K562 (cell line): ENCODE measurements around the gene CHL1. TPM values are rescaled to one million over a fixed set of nuclear protein-coding genes. Genes with fewer than 3 reads are reported as not detected.

Source experiments
- ATAC-seq: fragments of 200-7000 bp; cut with Tn5 transposase; 3 replicates; pipeline ENCODE4 v1.9.1; 2020; ENCODE audit warnings: moderate library complexity
- BruUV-seq: library from RNA; stranded (reverse); fragments of 400-500 nt; replicated peaks from 2 replicates; lab custom pipeline; 2021; lab: Mats Ljungman, UMichigan
- CTCF ChIA-PET: fragments of 300-600 bp; formaldehyde crosslinking; extraction: SDS; loops from one replicate; lab custom pipeline; 2021; ENCODE audit warnings: low intra/inter-chr PET ratio; lab: Yijun Ruan, JAX
- POLR2A ChIA-PET: fragments of 300-600, 350-650 bp; sonication (Branson Sonifier 250); formaldehyde crosslinking; extraction: SDS; loops from one replicate; lab custom pipeline; 2021; ENCODE audit warnings: antibody characterized with exemption, inconsistent platforms; lab: Yijun Ruan, JAX
- DNase-seq, 4 experiments: peaks; one replicate each; pipeline versions ENCODE4 v3.0.0 to v3.0.0-alpha.2; 2011 to 2018; ENCODE audit warnings: low spot score in 3 of 4, mixed read lengths in 3 of 4; ENCODE audit errors: extremely low read depth in 1 of 4
- FAIRE-seq: peaks from 2 replicates; lab custom pipeline; 2011; peaks lifted over from hg19 to GRCh38; lab: Jason Lieb, UNC
- H2AFZ ChIP-seq: 2 replicates; pipeline ENCODE4 v1.6.0; 2011; ENCODE audit warnings: low read depth, low read length, control low read depth, inconsistent platforms
- H3K27ac ChIP-seq: fragments of 200-600 bp; 3 replicates; pipeline ENCODE4 v1.8.0; 2011; ENCODE audit warnings: low read depth, mild to moderate bottlenecking, control low read depth, inconsistent platforms, low read length, moderate library complexity, mixed read lengths; ENCODE audit errors: extremely low read depth
- H3K27me3 ChIP-seq, 2 experiments: fragments of 300-600 bp in 1 of 2; 2 replicates in 1 of 2; 3 replicates in 1 of 2; pipeline versions ENCODE4 v1.6.0 to v1.8.0; 2011; ENCODE audit warnings: inconsistent platforms in 2 of 2, low read length in 2 of 2, mild to moderate bottlenecking in 1 of 2, mixed read lengths in 1 of 2, moderate library complexity in 1 of 2; ENCODE audit not compliant: control insufficient read depth in 2 of 2, insufficient read depth in 2 of 2
- H3K36me3 ChIP-seq: fragments of 300-600 bp; 3 replicates; pipeline ENCODE4 v1.8.0; 2011; ENCODE audit warnings: mild to moderate bottlenecking, low read length, inconsistent platforms; ENCODE audit not compliant: control insufficient read depth, insufficient read depth
- H3K4me1 ChIP-seq, 2 experiments: fragments of 200-600 bp in 1 of 2; replicated peaks in 1 of 2; 2 replicates in 1 of 2; 3 replicates in 1 of 2; pipeline versions ENCODE4 v1.5.1 to v1.8.0; 2011; ENCODE audit warnings: inconsistent platforms in 2 of 2, low read length in 2 of 2, mild to moderate bottlenecking in 1 of 2, mixed read lengths in 1 of 2, moderate library complexity in 1 of 2; ENCODE audit not compliant: control insufficient read depth in 2 of 2, insufficient read depth in 2 of 2
- H3K4me2 ChIP-seq: 2 replicates; pipeline ENCODE4 v1.6.1; 2011; ENCODE audit warnings: low read length, control low read depth, inconsistent platforms, mixed read lengths; ENCODE audit not compliant: insufficient read depth
- H3K4me3 ChIP-seq: fragments of 200-600 bp; sonication (generic), shearing (Covaris generic); 2 replicates; pipeline ENCODE4 v1.5.1; 2016; ENCODE audit warnings: control low read depth, inconsistent platforms
- H3K79me2 ChIP-seq: fragments of 200-600 bp; 3 replicates; pipeline ENCODE4 v1.8.0; 2011; ENCODE audit warnings: low read length, inconsistent platforms; ENCODE audit not compliant: control insufficient read depth, insufficient read depth
- H3K9ac ChIP-seq, 2 experiments: 2 replicates each; pipeline versions ENCODE4 v1.6.0 to v1.6.1; 2011; ENCODE audit warnings: low read depth in 2 of 2, low read length in 2 of 2, control low read depth in 1 of 2, inconsistent platforms in 1 of 2, mild to moderate bottlenecking in 1 of 2, mixed read lengths in 1 of 2; ENCODE audit not compliant: insufficient read depth in 1 of 2
- H3K9me1 ChIP-seq: one replicate; pipeline ENCODE4 v1.6.0; 2011; ENCODE audit warnings: inconsistent platforms, mild to moderate bottlenecking, low read length, moderate library complexity; ENCODE audit not compliant: control insufficient read depth, insufficient read depth
- H3K9me3 ChIP-seq: replicated peaks from 2 replicates; pipeline ENCODE4 v1.5.1; 2011; ENCODE audit warnings: low read depth, low read length, inconsistent platforms; ENCODE audit not compliant: control insufficient read depth, insufficient read depth
- H4K20me1 ChIP-seq: replicated peaks from 2 replicates; pipeline ENCODE4 v1.6.1; 2011; ENCODE audit warnings: low read length, inconsistent platforms, mixed read lengths; ENCODE audit not compliant: control insufficient read depth, insufficient read depth
- BDP1 ChIP-seq: IDR thresholded peaks from 3 replicates; pipeline ENCODE4 v1.6.1; 2011; ENCODE audit not compliant: insufficient read length, insufficient read depth
- CAMTA2 ChIP-seq: fragments of 250-450 bp; sonication (Bioruptor Pico); conservative IDR thresholded peaks from 2 replicates; pipeline ENCODE4 v1.5.1; 2022
- HSF4 ChIP-seq: fragments of 250-450 bp; sonication (Bioruptor Pico); IDR thresholded peaks from 2 replicates; pipeline ENCODE4 v2.1.2; 2022; ENCODE audit warnings: mild to moderate bottlenecking, moderate library complexity, borderline replicate concordance
- ZFPM2 ChIP-seq: fragments of 250-450 bp; sonication (Bioruptor Pico); IDR thresholded peaks from 2 replicates; pipeline ENCODE4 v1.5.1; 2022; ENCODE audit warnings: mild to moderate bottlenecking
- ZFX ChIP-seq: sonication (generic); formaldehyde crosslinking; IDR thresholded peaks from 2 replicates; pipeline ENCODE4 v1.8.0; 2022; ENCODE audit warnings: mild to moderate bottlenecking, missing genetic modification reagents, moderate library complexity
- ZNF121 ChIP-seq: sonication (generic); formaldehyde crosslinking; conservative IDR thresholded peaks from 2 replicates; pipeline ENCODE4 v1.8.0; 2022; ENCODE audit warnings: missing genetic modification reagents
- ZNF124 ChIP-seq: sonication (generic); formaldehyde crosslinking; IDR thresholded peaks from 2 replicates; pipeline ENCODE4 v1.8.1; 2022; ENCODE audit warnings: missing genetic modification reagents
- ZNF175 ChIP-seq: fragments of 200-800 bp; sonication (Bioruptor generic); IDR thresholded peaks from 2 replicates; pipeline ENCODE4 v1.6.1; 2016; ENCODE audit warnings: low read depth, mild to moderate bottlenecking, missing genetic modification characterization, missing compliant biosample characterization
- ZNF253 ChIP-seq: fragments of 250-450 bp; sonication (Bioruptor Pico); conservative IDR thresholded peaks from 2 replicates; pipeline ENCODE4 v1.6.1; 2021; ENCODE audit warnings: mild to moderate bottlenecking
- WGBS: fragments of 100-300 bp; shearing (Covaris generic); methylation state at CpG from one replicate; pipeline ENCODE4 v1.1.6; 2016; ENCODE audit warnings: low coverage, mixed read lengths; ENCODE audit not compliant: insufficient coverage; ENCODE audit errors: missing lambda C conversion rate; 5-methylcytosine and 5-hydroxymethylcytosine counted together
- in situ Hi-C: fragments of 300-500 bp; cut with MboI; formaldehyde crosslinking; loops from 4 replicates; pipeline ENCODE4 v1.15.0; 2018; ENCODE audit warnings: inconsistent platforms, mixed read lengths
- intact Hi-C: fragments of 100-400 bp; cut with micrococcal nuclease; formaldehyde crosslinking; loops from 2 replicates; pipeline ENCODE4 v1.14.2; 2022
- polyA plus RNA-seq, 8 experiments: library from polyadenylated mRNA; depleted of rRNA in 4 of 8; stranded (reverse) in 5 of 8; unstranded in 3 of 8; fragments of >200 nt; fragmentation: Nextera tagmentation in 2 of 8; fragmentation: Illumina TruSeq in 1 of 8; extraction: Ambion mirVana in 2 of 8; extraction: Trizol in 1 of 8; gene quantifications; 2 replicates each; pipeline versions ENCODE4 v1.2.1 to v1.2.3, GENCODE V29; 2011 to 2014; ENCODE audit warnings: inconsistent platforms in 1 of 8, missing spikeins in 1 of 8
- total RNA-seq, 7 experiments: library from RNA; depleted of rRNA in 6 of 7; stranded (reverse); fragments of >200 nt in 6 of 7; fragmentation: Illumina TruSeq in 2 of 7; extraction: Trizol in 2 of 7; gene quantifications; 2 replicates each; pipeline versions ENCODE4 v1.2.1 to v1.2.3, GENCODE V29; 2011 to 2021; ENCODE audit warnings: low replicate concordance in 1 of 7

The CHL1 gene
- total and polyA plus RNA-seq, 9 of the 15 experiments (the other 6 are each of a cell fraction or from before 2014, with no cell fraction given), result 0.02 TPM; not detected in 8

DNA sequence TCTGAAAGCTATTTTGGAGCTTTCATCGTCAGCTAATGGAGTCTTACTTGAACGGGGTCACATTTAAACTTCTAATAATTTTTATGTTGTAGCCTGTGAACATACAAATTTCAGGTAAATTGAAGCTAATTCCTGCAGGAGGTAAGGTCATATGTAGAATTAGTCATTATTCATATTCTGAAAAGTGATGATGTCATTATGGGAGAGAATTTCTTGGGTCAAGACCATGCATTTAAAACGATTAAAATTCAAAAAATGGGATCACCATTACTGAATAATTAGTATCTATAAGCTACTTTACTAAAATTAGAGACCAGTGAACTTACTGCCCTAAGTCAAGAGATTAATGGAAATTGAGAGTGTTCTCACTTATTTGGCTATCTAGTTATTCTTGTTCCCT is 120.4 kb downstream of the CHL1 start:
- no peaks in the 10 kb centered on the region for H4K20me1 ChIP-seq
- no peak for ATAC-seq
- no peaks in the 10 kb centered on the region for H3K27me3 ChIP-seq
- CTCF ChIA-PET, result no interaction called here
- no peak for FAIRE-seq
- TF ChIP-seq ZNF175 (no peak), ZNF121 (CRISPR knock-in tag) (no peak), ZFX (CRISPR knock-in tag) (no peak), ZFPM2 (no peak), BDP1 (no peak), ZNF124 (CRISPR knock-in tag) (no peak), CAMTA2 (CRISPR knock-in tag) (no peak), ZNF253 (CRISPR knock-in tag) (no peak), HSF4 (CRISPR knock-in tag) (no peak)
- TF ChIP-seq, all 486 proteins: peak for 0
- in situ Hi-C loops (no loop called here), intact Hi-C loops (no loop called here)
- no TSS peak for BruUV-seq
- Histone ChIP-seq H2AFZ (no peak overlapping the region), H3K9ac (no peak overlapping the region), H3K4me3 (no peak overlapping the region), H3K9me3 (no peaks in the 10 kb centered on the region; the same call in 1 of the 2 replicates), H3K36me3 (no peaks in the 10 kb centered on the region), H3K4me1 (no peaks in the 10 kb centered on the region), H3K9me1 (no peaks in the 10 kb centered on the region), H3K79me2 (no peaks in the 10 kb centered on the region), H3K4me2 (no peak overlapping the region), H3K27ac (no peak overlapping the region)
- 0% methylated on average over 3 of the region's 3 CpGs for WGBS
- POLR2A ChIA-PET, result no interaction called here
- no peak for DNase-seq
